Measurements from ENCODE around the gene ATXN7.

GRCh38 chr3:63936925-63937324 lies 73.3 kb downstream of the ATXN7 start:
- no peak for TF ChIP-seq POLR2A (IDR thresholded peaks at IDR 0.05)
- TF ChIP-seq, protein P1, sequence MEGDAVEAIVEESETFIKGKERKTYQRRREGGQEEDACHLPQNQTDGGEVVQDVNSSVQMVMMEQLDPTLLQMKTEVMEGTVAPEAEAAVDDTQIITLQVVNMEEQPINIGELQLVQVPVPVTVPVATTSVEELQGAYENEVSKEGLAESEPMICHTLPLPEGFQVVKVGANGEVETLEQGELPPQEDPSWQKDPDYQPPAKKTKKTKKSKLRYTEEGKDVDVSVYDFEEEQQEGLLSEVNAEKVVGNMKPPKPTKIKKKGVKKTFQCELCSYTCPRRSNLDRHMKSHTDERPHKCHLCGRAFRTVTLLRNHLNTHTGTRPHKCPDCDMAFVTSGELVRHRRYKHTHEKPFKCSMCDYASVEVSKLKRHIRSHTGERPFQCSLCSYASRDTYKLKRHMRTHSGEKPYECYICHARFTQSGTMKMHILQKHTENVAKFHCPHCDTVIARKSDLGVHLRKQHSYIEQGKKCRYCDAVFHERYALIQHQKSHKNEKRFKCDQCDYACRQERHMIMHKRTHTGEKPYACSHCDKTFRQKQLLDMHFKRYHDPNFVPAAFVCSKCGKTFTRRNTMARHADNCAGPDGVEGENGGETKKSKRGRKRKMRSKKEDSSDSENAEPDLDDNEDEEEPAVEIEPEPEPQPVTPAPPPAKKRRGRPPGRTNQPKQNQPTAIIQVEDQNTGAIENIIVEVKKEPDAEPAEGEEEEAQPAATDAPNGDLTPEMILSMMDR (IDR thresholded peaks at IDR 0.05) = no peak

Measured in stomach (tissue), 4 donors.